Lower lobe of right lung (tissue), 2 donors: ENCODE results near the gene KIR2DL1. TPM values are rescaled to one million over a fixed set of nuclear protein-coding genes. Genes with fewer than 3 reads are reported as not detected.
"Not testable (repeated sequence)": the region's sequence is repeated elsewhere in the genome, so short reads cannot be mapped to it uniquely, and the experiment has no call there.

Experiments
- ATAC-seq, 2 donors: fragments of 200-7000 bp; cut with Tn5 transposase; one replicate each; pipeline ENCODE4 v1.9.1; 2020 to 2022; ENCODE audit warnings: mild to moderate bottlenecking in 2 of 2, moderate library complexity in 2 of 2
- DNase-seq: peaks from one replicate; pipeline ENCODE4 v3.0.0-alpha.2; 2020
- H3K27ac ChIP-seq: fragments of 200-600 bp; one replicate; pipeline ENCODE4 v1.8.0; 2022
- H3K27me3 ChIP-seq: fragments of 200-600 bp; one replicate; pipeline ENCODE4 v1.8.0; 2022; ENCODE audit warnings: low read depth
- H3K36me3 ChIP-seq: fragments of 200-600 bp; one replicate; pipeline ENCODE4 v1.8.0; 2022; ENCODE audit warnings: mild to moderate bottlenecking
- H3K4me1 ChIP-seq: fragments of 200-600 bp; one replicate; pipeline ENCODE4 v1.8.0; 2022
- H3K4me3 ChIP-seq: fragments of 200-600 bp; one replicate; pipeline ENCODE4 v1.8.0; 2022; ENCODE audit warnings: mild to moderate bottlenecking
- H3K9me3 ChIP-seq: fragments of 200-600 bp; one replicate; pipeline ENCODE4 v1.8.0; 2022
- intact Hi-C: fragments of 100-400 bp; cut with DNase I; formaldehyde crosslinking; loops from one replicate; pipeline ENCODE4 v1.11.0; 2022
- total RNA-seq: library from RNA; stranded (reverse); fragmentation: NEBNext Ultra II Directional; extraction: Animal tissue kit (Norgen Biotek cat#: 25700); gene quantifications from one replicate; pipeline ENCODE4 v1.2.1, GENCODE V29; 2021
- TF ChIP-seq, protein P1 (sequence below): fragments of 200-600 bp; IDR thresholded peaks from one replicate; pipeline ENCODE4 v1.8.0; 2022; ENCODE audit warnings: antibody characterized with exemption, mild to moderate bottlenecking
- donor health status: DM: no; HTN: yes; CAD: no; lungs with severe emphysema.

KIR2DL1 gene
- total RNA-seq, 1 donor from 2014 or later: 0.83 TPM

DNA sequence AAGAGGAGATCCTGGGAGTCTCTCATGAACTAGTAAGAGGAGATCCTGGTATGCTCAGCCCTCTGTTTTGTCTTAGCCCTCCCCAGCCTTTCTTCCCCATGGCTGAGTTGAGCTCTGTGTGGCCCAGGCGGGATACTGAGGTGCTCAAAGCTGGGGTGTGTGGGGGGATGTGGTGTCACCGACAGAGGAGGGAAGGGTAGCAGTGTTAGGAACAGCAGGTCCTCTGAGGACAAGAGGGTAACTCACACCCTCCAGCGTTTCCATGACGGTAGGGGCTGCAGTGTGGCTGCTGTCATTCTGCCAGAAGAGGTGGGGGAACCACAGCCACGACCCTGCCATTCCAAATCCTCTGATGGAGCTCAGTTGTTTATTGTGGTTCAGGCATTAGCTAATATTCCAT is 34.5 kb downstream of the KIR2DL1 start:
- DNase-seq: no peak
- intact Hi-C loops: no loop called here

DNA sequence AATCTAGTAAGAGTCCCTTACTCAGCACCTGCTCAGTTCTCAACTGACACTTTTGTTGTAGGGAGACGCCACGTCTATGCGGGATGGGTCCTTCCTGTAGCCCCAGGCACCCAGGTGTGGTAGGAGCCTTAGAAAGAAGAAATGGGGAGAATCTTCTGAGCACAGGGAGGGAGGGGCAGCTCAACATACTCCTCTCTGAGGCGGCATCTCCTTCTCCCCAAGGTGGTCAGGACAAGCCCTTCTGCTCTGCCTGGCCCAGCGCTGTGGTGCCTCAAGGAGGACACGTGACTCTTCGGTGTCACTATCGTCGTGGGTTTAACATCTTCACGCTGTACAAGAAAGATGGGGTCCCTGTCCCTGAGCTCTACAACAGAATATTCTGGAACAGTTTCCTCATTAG is 35.0 kb downstream of the KIR2DL1 start:
- ATAC-seq (no peak), DNase-seq (no peak)
- Histone ChIP-seq H3K27me3 (no peaks in the 10 kb centered on the region), H3K36me3 (no peaks in the 10 kb centered on the region), H3K4me3 (no peak overlapping the region), H3K4me1 (no peaks in the 10 kb centered on the region), H3K27ac (no peak overlapping the region), H3K9me3 (no peaks in the 10 kb centered on the region)
- intact Hi-C loops: no loop called here
- TF ChIP-seq, protein P1, sequence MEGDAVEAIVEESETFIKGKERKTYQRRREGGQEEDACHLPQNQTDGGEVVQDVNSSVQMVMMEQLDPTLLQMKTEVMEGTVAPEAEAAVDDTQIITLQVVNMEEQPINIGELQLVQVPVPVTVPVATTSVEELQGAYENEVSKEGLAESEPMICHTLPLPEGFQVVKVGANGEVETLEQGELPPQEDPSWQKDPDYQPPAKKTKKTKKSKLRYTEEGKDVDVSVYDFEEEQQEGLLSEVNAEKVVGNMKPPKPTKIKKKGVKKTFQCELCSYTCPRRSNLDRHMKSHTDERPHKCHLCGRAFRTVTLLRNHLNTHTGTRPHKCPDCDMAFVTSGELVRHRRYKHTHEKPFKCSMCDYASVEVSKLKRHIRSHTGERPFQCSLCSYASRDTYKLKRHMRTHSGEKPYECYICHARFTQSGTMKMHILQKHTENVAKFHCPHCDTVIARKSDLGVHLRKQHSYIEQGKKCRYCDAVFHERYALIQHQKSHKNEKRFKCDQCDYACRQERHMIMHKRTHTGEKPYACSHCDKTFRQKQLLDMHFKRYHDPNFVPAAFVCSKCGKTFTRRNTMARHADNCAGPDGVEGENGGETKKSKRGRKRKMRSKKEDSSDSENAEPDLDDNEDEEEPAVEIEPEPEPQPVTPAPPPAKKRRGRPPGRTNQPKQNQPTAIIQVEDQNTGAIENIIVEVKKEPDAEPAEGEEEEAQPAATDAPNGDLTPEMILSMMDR: no peak

More for the DNA sequence above, 34.5 kb downstream of the KIR2DL1 start:
- ATAC-seq: peak in 1 of 2 donors; percentile 53
- Histone ChIP-seq H3K4me1 (no peaks in the 10 kb centered on the region), H3K4me3 (no peak overlapping the region), H3K9me3 (no peaks in the 10 kb centered on the region), H3K27ac (no peak overlapping the region), H3K36me3 (no peaks in the 10 kb centered on the region), H3K27me3 (no peaks in the 10 kb centered on the region)
- TF ChIP-seq, protein P1: no peak

DNA sequence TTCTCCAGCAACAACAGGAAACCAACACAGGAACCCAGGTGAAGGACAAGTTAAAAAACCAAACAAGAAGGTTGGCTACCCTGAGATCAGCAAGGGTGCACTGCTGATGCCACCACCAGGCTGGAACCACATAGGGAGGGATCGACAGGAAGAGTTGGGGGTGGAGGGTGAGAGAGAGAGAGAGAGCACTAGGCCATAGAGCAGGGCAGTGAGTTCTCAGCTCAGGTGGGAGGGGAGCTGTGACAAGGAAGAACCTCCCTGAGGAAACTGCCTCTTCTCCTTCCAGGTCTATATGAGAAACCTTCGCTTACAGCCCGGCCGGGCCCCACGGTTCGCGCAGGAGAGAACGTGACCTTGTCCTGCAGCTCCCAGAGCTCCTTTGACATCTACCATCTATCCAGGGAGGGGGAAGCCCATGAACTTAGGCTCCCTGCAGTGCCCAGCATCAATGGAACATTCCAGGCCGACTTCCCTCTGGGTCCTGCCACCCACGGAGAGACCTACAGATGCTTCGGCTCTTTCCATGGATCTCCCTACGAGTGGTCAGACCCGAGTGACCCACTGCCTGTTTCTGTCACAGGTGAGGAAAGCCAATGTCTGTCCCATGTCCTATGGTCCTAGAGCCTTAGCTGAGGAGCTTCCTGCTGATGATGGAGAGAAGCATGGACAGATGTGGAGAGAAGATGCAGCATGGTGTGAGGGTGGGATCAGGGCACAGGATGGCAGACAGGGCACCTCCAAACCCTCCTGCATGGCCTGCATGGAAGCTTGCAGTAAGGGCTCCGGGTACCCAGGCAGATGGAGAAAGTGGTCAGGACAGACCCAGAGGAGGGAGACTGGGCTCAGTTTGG is 36.3 kb downstream of the KIR2DL1 start:
- H3K27ac ChIP-seq: no peak overlapping the region
- no peaks in the 10 kb centered on the region for H3K27me3 ChIP-seq
- H3K4me3 ChIP-seq: no peak overlapping the region
- ATAC-seq (no peak), DNase-seq (no peak)
- intact Hi-C loops: no loop called here
- H3K9me3 ChIP-seq: no peaks in the 10 kb centered on the region
- no peaks in the 10 kb centered on the region for H3K4me1 ChIP-seq
- H3K36me3 ChIP-seq: no peaks in the 10 kb centered on the region
- TF ChIP-seq, protein P1: no peak

DNA sequence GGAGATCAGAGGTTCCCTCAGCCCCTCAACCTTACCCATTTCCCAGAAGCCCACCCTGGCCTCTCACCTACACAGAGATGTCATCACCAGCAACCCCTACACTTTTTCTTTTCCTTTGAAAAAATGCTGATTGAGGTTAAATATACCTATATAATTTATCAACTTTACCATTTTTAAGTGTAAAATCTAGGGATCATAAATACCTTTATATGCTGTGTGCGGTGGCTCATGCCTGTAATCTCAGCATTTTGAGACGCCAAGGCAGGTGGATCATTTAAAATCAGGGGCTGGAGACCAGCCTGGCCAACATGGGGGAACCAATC is 36.9 kb downstream of the KIR2DL1 start:
- no peaks in the 10 kb centered on the region for H3K36me3 ChIP-seq
- TF ChIP-seq, protein P1: no peak
- DNase-seq (no peak), ATAC-seq (no peak)
- intact Hi-C loops: no loop called here
- H3K27ac ChIP-seq: no peak overlapping the region
- no peak overlapping the region for H3K4me3 ChIP-seq
- H3K27me3 ChIP-seq: no peaks in the 10 kb centered on the region
- no peaks in the 10 kb centered on the region for H3K9me3 ChIP-seq
- no peaks in the 10 kb centered on the region for H3K4me1 ChIP-seq

DNA sequence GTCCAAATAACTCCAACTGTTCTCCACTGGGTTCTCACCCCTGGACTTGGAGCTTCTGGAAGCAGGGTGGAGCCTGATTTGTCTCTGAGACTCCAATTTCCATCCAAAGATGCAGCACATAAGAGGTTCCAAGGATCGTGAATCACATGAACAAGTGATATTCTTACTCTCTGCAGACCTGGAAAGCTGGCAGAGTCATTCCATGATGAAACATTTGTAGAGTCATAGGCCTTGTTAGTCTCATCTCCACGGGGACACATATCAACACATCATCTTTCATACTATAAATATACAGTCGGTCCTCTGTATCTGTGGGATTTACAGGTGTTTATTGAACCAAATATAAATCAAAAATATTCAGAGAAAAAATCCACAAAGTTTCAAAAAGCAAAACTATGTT is 45.0 kb downstream of the KIR2DL1 start:
- DNase-seq, H3K27me3 ChIP-seq, H3K36me3 ChIP-seq, H3K4me3 ChIP-seq, H3K9me3 ChIP-seq, H3K4me1 ChIP-seq, intact Hi-C loops, H3K27ac ChIP-seq, ATAC-seq: not testable (repeated sequence)

DNA sequence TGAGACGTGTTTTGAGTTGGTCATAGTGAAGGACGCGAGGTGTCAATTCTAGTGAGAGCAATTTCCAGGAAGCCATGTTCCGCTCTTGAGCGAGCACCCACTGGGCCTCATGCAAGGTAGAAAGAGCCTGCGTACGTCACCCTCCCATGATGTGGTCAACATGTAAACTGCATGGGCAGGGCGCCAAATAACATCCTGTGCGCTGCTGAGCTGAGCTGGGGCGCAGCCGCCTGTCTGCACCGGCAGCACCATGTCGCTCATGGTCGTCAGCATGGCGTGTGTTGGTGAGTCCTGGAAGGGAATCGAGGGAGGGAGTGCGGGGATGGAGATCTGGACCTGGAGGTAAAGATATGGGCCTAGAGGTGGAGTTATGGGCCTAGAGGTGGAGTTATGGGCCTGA is 46.7 kb downstream of the KIR2DL1 start, which contains the start of gene KIR3DL1:
TSS of gene KIR3DL1 (plus strand) at position 218 of the 400 bp plus-strand sequence.
- H3K27me3 ChIP-seq, H3K36me3 ChIP-seq, ATAC-seq, H3K9me3 ChIP-seq, H3K4me1 ChIP-seq, H3K27ac ChIP-seq, H3K4me3 ChIP-seq, intact Hi-C loops, DNase-seq: not testable (repeated sequence)
